Regular cardiac myocyte (primary cell): ENCODE data around the gene TXNDC8. TPM values are rescaled to one million over a fixed set of nuclear protein-coding genes. Genes with fewer than 3 reads are reported as not detected.

Experiments
- total RNA-seq: library from RNA; depleted of rRNA; stranded (reverse); fragments of >200 nt; gene quantifications from 2 replicates; pipeline ENCODE4 v1.2.3, GENCODE V29; 2014

Gene TXNDC8
- not detected in 2 replicates for total RNA-seq

GRCh38 chr9:110337727-110338126 lies at the start of gene TXNDC8:
Gene TXNDC8, minus strand, starts transcription at chr9:110337863.

DNA sequence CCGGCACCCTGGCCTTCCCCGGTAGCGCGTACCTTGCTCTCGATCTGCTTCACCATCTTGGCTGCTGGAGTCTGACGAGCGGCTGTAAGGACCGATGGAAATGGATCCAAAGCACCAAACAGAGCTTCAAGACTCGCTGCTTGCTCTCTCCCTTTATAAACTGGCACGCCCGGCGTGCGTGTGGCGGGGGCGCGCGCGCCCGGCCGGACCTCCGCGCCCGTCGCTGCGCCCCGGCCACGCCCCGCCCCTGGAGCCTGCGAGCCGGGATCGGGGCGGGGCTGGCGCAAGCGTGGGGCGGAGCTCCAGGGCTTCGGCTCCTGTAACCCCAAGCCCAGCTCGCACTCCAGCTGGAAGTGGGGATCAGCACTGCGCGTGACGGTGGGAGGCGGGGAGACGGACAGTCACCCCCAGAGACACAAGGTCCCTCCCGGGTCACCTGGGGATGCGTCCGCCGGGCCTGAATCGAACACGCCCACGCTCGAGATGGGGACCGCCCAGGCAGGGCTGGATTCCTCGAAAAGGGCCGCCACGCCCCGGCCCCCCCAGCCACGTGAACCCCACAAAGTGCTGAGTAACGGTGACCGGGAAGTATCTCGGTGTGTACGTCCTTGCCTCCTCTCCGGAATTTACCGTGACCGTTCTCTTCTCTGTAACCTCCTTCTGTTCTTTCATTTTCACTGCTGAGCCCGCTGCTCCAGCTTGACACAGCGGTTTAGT lies 81.1 kb downstream of the TXNDC8 start, which contains the start of gene TXN:
Gene TXN (minus strand): TSS at position 128 of the 717 bp plus-strand sequence. CDS start 72 bp downstream, at position 56.

Other genes starting within 250 kb of the TXNDC8 start
- under 0.01 TPM in 1 of 2 replicates, not detected in the other for gene C9orf152, start 129.7 kb downstream of the TXNDC8 start, total RNA-seq
- gene TXN, start 81.4 kb downstream of the TXNDC8 start, total RNA-seq, result 253 and 357 TPM in 2 replicates
- gene SVEP1, start 241.9 kb upstream of the TXNDC8 start, total RNA-seq, result 14.4 and 90.8 TPM in 2 replicates